Panc1 (cell line): ENCODE results near the gene MAGIX. TPM values are rescaled to one million over a fixed set of nuclear protein-coding genes. Genes with fewer than 3 reads are reported as not detected.

ENCODE experiments used
- ATAC-seq: fragments of 200-7000 bp; cut with Tn5 transposase; 2 replicates; pipeline ENCODE4 v1.9.1; 2020; ENCODE audit warnings: mild to moderate bottlenecking, moderate library complexity
- BruUV-seq: library from RNA; stranded (reverse); fragments of 400-500 nt; replicated peaks from 2 replicates; lab custom pipeline; 2021; lab: Mats Ljungman, UMichigan
- CTCF ChIA-PET: fragments of 300-600 bp; sonication (Branson Sonifier 250); formaldehyde crosslinking; loops from one replicate; lab custom pipeline; 2022; ENCODE audit warnings: antibody characterized with exemption; lab: Charles Lee
- POLR2A ChIA-PET: fragments of 300-600 bp; sonication (Branson Sonifier 250); formaldehyde crosslinking; loops from one replicate; lab custom pipeline; 2022; ENCODE audit warnings: antibody characterized with exemption; lab: Charles Lee
- DNase-seq: peaks from one replicate; pipeline ENCODE4 v3.0.0-alpha.2; 2010; ENCODE audit warnings: low read depth, low spot score
- H3K27ac ChIP-seq: 2 replicates; pipeline ENCODE4 v1.5.1; 2011; ENCODE audit warnings: mild to moderate bottlenecking, low read length, inconsistent platforms
- H3K27me3 ChIP-seq: fragments of 200-500 bp; sonication (Bioruptor generic); 2 replicates; pipeline ENCODE4 v1.6.0; 2014; ENCODE audit warnings: low read length, inconsistent platforms; ENCODE audit not compliant: control insufficient read depth, insufficient read depth
- H3K36me3 ChIP-seq: fragments of 200-500 bp; sonication (Bioruptor generic); 2 replicates; pipeline ENCODE4 v1.5.1; 2014; ENCODE audit warnings: inconsistent platforms, mild to moderate bottlenecking, low read length, moderate library complexity; ENCODE audit not compliant: control insufficient read depth, insufficient read depth
- H3K4me1 ChIP-seq: 2 replicates; pipeline ENCODE4 v1.5.1; 2011; ENCODE audit warnings: inconsistent platforms, mild to moderate bottlenecking, low read length, moderate library complexity; ENCODE audit not compliant: control insufficient read depth, insufficient read depth
- H3K4me3 ChIP-seq, 2 experiments: 2 replicates each; pipeline ENCODE4 v1.5.1; 2011 to 2012; ENCODE audit warnings: low read depth in 2 of 2, low read length in 2 of 2, mild to moderate bottlenecking in 2 of 2, inconsistent platforms in 1 of 2, moderate library complexity in 1 of 2
- H3K9me3 ChIP-seq: fragments of 200-500 bp; sonication (Bioruptor generic); 2 replicates; pipeline ENCODE4 v1.5.1; 2014; ENCODE audit warnings: low read depth, mild to moderate bottlenecking, inconsistent platforms, low read length, moderate library complexity; ENCODE audit not compliant: control insufficient read depth, insufficient read depth
- POLR2AphosphoS5 ChIP-seq: IDR thresholded peaks from 2 replicates; pipeline ENCODE4 v1.6.1; 2012; ENCODE audit warnings: mild to moderate bottlenecking, low read depth, low read length, moderate library complexity
- SIN3A ChIP-seq: IDR thresholded peaks from 2 replicates; pipeline ENCODE4 v1.6.1; 2012; ENCODE audit warnings: low read depth, mild to moderate bottlenecking, low read length, moderate library complexity, borderline replicate concordance; ENCODE audit not compliant: insufficient read depth
- TCF7L2 ChIP-seq: IDR thresholded peaks from 2 replicates; pipeline ENCODE4 v1.6.1; 2011; ENCODE audit warnings: mild to moderate bottlenecking, low read depth, low read length, inconsistent platforms
- in situ Hi-C: cut with HindIII; loops from 2 replicates; pipeline ENCODE4 v1.10.0; 2016; ENCODE audit warnings: low sequenced_read_pairs, low pct_unique_long_range_greater_than_20kb
- intact Hi-C: fragments of 100-400 bp; cut with micrococcal nuclease; formaldehyde crosslinking; loops from one replicate; pipeline ENCODE4 v1.10.0; 2022; ENCODE audit not compliant: unreplicated experiment
- total RNA-seq: library from RNA; stranded (reverse); gene quantifications from one replicate; pipeline ENCODE4 v1.2.1, GENCODE V29; 2021; ENCODE audit not compliant: unreplicated experiment
- TF ChIP-seq, protein P1 (sequence below): fragments of 450-650 bp; IDR thresholded peaks from 2 replicates; pipeline ENCODE4 v1.5.1; 2017; ENCODE audit warnings: mild to moderate bottlenecking
- TF ChIP-seq, protein P2 (sequence below), 2 experiments: IDR thresholded peaks; 2 replicates each; pipeline ENCODE4 v1.6.1; 2011 to 2012; ENCODE audit warnings: low read depth in 2 of 2, control low read depth in 1 of 2, low read length in 1 of 2, mild to moderate bottlenecking in 1 of 2, moderate library complexity in 1 of 2; ENCODE audit not compliant: insufficient read depth in 1 of 2

Gene MAGIX
- total RNA-seq, 1 experiment from 2014 or later = 3.8 TPM

DNA sequence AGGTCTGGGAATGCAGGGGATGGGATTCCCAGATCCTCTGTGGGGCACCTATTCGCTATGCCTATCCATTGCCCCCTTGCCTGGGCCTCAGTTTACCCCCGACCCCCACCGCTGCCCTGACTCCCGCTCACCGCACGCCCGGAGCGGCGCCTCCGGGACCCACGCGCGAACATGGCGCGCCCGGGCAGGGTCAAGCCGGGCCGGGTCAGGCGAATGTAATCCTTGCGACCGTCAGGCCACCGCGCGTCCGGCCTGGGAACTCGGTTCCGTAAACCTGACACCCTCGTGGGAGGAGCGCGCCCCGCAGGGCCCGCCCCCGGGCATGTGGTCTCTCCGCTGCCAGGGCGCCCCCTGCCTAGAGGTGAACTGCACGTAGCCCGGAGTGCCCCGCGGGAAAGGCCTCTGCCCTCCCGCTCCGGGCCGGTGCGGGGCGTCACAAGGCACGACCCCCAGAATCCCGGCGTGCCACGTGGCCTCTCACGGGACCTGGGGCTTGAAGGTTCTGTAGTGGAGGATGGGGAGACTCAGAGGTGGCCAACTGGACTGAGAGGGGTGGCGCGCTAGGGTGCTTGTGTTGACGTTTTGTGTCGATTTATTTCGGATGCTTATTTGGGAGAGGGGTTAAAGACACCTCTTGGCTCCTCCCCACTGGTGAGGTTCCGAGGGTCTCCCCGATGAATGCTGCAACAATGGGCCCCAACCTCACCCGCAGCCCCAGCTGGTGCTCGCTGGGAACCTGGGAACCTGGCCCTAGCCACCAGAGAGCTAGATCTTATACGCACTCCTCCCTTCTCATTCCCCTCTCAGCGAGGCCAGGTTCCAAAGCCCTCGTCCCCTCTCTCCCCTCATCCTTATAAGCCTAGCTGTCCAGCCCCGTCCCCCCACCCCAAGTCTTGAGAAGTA is 23.8 kb downstream of the MAGIX start, which contains the start of gene PRICKLE3:
PRICKLE3 (minus strand) TSS at position 249 of the 903 bp plus-strand sequence; CDS start at position 173, 76 bp downstream.
- no peaks in the 10 kb centered on the region for H3K36me3 ChIP-seq
- H3K4me1 ChIP-seq = peaks cover 21% of the 10 kb centered on the region
- intact Hi-C loops (no loop called here), in situ Hi-C loops (no loop called here)
- ChIA-PET CTCF (no interaction called here), POLR2A (no interaction called here)
- peak within 1 kb of the TSS; percentile 79 to 91 for H3K4me3 ChIP-seq
- peak within 1 kb of the TSS; percentile 94 for H3K27ac ChIP-seq
- TF ChIP-seq SIN3A (peak; percentile 59; the same call in 1 of the 2 replicates), POLR2AphosphoS5 (peak; percentile 59; the same call in 1 of the 2 replicates), TCF7L2 (no peak)
- TF ChIP-seq, protein P1, sequence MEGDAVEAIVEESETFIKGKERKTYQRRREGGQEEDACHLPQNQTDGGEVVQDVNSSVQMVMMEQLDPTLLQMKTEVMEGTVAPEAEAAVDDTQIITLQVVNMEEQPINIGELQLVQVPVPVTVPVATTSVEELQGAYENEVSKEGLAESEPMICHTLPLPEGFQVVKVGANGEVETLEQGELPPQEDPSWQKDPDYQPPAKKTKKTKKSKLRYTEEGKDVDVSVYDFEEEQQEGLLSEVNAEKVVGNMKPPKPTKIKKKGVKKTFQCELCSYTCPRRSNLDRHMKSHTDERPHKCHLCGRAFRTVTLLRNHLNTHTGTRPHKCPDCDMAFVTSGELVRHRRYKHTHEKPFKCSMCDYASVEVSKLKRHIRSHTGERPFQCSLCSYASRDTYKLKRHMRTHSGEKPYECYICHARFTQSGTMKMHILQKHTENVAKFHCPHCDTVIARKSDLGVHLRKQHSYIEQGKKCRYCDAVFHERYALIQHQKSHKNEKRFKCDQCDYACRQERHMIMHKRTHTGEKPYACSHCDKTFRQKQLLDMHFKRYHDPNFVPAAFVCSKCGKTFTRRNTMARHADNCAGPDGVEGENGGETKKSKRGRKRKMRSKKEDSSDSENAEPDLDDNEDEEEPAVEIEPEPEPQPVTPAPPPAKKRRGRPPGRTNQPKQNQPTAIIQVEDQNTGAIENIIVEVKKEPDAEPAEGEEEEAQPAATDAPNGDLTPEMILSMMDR = peak; percentile 80
- TF ChIP-seq, protein P2, sequence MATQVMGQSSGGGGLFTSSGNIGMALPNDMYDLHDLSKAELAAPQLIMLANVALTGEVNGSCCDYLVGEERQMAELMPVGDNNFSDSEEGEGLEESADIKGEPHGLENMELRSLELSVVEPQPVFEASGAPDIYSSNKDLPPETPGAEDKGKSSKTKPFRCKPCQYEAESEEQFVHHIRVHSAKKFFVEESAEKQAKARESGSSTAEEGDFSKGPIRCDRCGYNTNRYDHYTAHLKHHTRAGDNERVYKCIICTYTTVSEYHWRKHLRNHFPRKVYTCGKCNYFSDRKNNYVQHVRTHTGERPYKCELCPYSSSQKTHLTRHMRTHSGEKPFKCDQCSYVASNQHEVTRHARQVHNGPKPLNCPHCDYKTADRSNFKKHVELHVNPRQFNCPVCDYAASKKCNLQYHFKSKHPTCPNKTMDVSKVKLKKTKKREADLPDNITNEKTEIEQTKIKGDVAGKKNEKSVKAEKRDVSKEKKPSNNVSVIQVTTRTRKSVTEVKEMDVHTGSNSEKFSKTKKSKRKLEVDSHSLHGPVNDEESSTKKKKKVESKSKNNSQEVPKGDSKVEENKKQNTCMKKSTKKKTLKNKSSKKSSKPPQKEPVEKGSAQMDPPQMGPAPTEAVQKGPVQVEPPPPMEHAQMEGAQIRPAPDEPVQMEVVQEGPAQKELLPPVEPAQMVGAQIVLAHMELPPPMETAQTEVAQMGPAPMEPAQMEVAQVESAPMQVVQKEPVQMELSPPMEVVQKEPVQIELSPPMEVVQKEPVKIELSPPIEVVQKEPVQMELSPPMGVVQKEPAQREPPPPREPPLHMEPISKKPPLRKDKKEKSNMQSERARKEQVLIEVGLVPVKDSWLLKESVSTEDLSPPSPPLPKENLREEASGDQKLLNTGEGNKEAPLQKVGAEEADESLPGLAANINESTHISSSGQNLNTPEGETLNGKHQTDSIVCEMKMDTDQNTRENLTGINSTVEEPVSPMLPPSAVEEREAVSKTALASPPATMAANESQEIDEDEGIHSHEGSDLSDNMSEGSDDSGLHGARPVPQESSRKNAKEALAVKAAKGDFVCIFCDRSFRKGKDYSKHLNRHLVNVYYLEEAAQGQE (IDR thresholded peaks at IDR 0.05; ENCODE audit: insufficient read depth in 1 of 2, low read depth in 2 of 2, low read length in 1 of 2) = no peak
- no TSS peak for BruUV-seq
- ATAC-seq (peak; percentile 49), DNase-seq (no peak)
- H3K9me3 ChIP-seq = no peaks in the 10 kb centered on the region
- no peaks in the 10 kb centered on the region for H3K27me3 ChIP-seq

- H3K27me3 ChIP-seq = no peaks in the 10 kb centered on the region
- ATAC-seq (no peak), DNase-seq (no peak)
- H3K36me3 ChIP-seq = no peaks in the 10 kb centered on the region
- H3K27ac ChIP-seq = peak overlapping the region; percentile 94
- H3K4me1 ChIP-seq = peaks cover 21% of the 10 kb centered on the region
- in situ Hi-C loops = no loop called here
- intact Hi-C loops = no loop called here
- H3K4me3 ChIP-seq = peak overlapping the region; percentile 79 to 91
- no TSS peak for BruUV-seq
- TF ChIP-seq, protein P1 = no peak
- TF ChIP-seq, protein P2 (IDR thresholded peaks at IDR 0.05; ENCODE audit: insufficient read depth in 1 of 2, low read depth in 2 of 2, low read length in 1 of 2) = no peak
- no peak for TF ChIP-seq TCF7L2
- no peak for TF ChIP-seq POLR2AphosphoS5
- no peak for TF ChIP-seq SIN3A
- no peaks in the 10 kb centered on the region for H3K9me3 ChIP-seq
- CTCF ChIA-PET = no interaction called here
- POLR2A ChIA-PET = no interaction called here
These were observed 24.5 kb downstream of the MAGIX start for GRCh38 chrX:49187028-49187394.
